HG03378 (cell line): ENCODE results near the gene FAM181A.

ENCODE experiments used
- ATAC-seq: cut with Tn5 transposase; IDR thresholded peaks from one replicate; pipeline ENCODE4 v1.9.1; 2021; ENCODE audit warnings: mild to moderate bottlenecking, moderate library complexity; ENCODE audit not compliant: unreplicated experiment

FAM181A gene

GRCh38 chr14:93928184-93929047, 1.3 kb downstream of the FAM181A start:
- ATAC-seq = no peak

GRCh38 chr14:93929048-93929535, 1.9 kb downstream of the FAM181A start:
- no peak for ATAC-seq

- ATAC-seq = no peak
Observed at GRCh38 chr14:93929657-93930056, 2.5 kb downstream of the FAM181A start.

- no peak for ATAC-seq
Observed at GRCh38 chr14:93930296-93930988, 3.3 kb downstream of the FAM181A start.

- ATAC-seq = no peak
Observed at GRCh38 chr14:93930989-93931307, 3.8 kb downstream of the FAM181A start.

GRCh38 chr14:93932642-93933041, 5.5 kb downstream of the FAM181A start:
- no peak for ATAC-seq

GRCh38 chr14:93935213-93935612, 8.1 kb downstream of the FAM181A start:
- ATAC-seq = no peak

GRCh38 chr14:93936245-93936644, 9.1 kb downstream of the FAM181A start:
- no peak for ATAC-seq

GRCh38 chr14:93936926-93937325, 9.8 kb downstream of the FAM181A start:
- no peak for ATAC-seq

- no peak for ATAC-seq
Observed at GRCh38 chr14:93937519-93937918, 10.4 kb downstream of the FAM181A start.

- ATAC-seq = no peak
Observed at GRCh38 chr14:93938751-93939303, 11.7 kb downstream of the FAM181A start.

- ATAC-seq = peak; percentile 66
Observed at GRCh38 chr14:93939304-93940229, 12.4 kb downstream of the FAM181A start.

GRCh38 chr14:93940437-93940836, 13.3 kb downstream of the FAM181A start:
- no peak for ATAC-seq

GRCh38 chr14:93941293-93941910, 14.3 kb downstream of the FAM181A start:
- no peak for ATAC-seq

- no peak for ATAC-seq
Observed at GRCh38 chr14:93943052-93943451, 15.9 kb downstream of the FAM181A start.

- no peak for ATAC-seq
Observed at GRCh38 chr14:93943930-93944329, 16.8 kb downstream of the FAM181A start.

- no peak for ATAC-seq
Observed at GRCh38 chr14:93944348-93945069, 17.4 kb downstream of the FAM181A start.

- no peak for ATAC-seq
Observed at GRCh38 chr14:93945070-93945399, 17.9 kb downstream of the FAM181A start.

- ATAC-seq = no peak
Observed at GRCh38 chr14:93946104-93946503, 19.0 kb downstream of the FAM181A start.

GRCh38 chr14:93946541-93947090, 19.5 kb downstream of the FAM181A start:
- ATAC-seq = no peak
